AG10803 (cell line): ENCODE results near the gene MXI1.
"Not testable (repeated sequence)": the region's sequence is repeated elsewhere in the genome, so short reads cannot be mapped to it uniquely, and the experiment has no call there.

Experiments
- DNase-seq: peaks from one replicate; pipeline ENCODE4 v3.0.0; 2010; ENCODE audit warnings: low read depth
- H3K4me3 ChIP-seq: 2 replicates; pipeline ENCODE4 v1.5.1; 2011; ENCODE audit warnings: mild to moderate bottlenecking, low read length, control low read depth
- CTCF ChIP-seq: conservative IDR thresholded peaks from 2 replicates; pipeline ENCODE4 v1.5.1; 2011; ENCODE audit warnings: mild to moderate bottlenecking, low read length, control low read depth, inconsistent platforms

Gene MXI1

GRCh38 chr10:110181451-110181850 lies 26.0 kb upstream of the MXI1 start:
- no peak for DNase-seq
- no peak overlapping the region for H3K4me3 ChIP-seq
- TF ChIP-seq CTCF = no peak

- DNase-seq = no peak
- no peak for TF ChIP-seq CTCF
- no peak overlapping the region for H3K4me3 ChIP-seq
These were observed 25.5 kb upstream of the MXI1 start for GRCh38 chr10:110181911-110182310.

GRCh38 chr10:110184398-110184797 lies 23.0 kb upstream of the MXI1 start:
- H3K4me3 ChIP-seq = no peak overlapping the region
- no peak for DNase-seq
- TF ChIP-seq CTCF = no peak

- not testable (repeated sequence) for DNase-seq, H3K4me3 ChIP-seq
These were observed 21.7 kb upstream of the MXI1 start for GRCh38 chr10:110185646-110186182.

GRCh38 chr10:110190170-110190569 lies 17.2 kb upstream of the MXI1 start:
- no peak for DNase-seq
- H3K4me3 ChIP-seq = no peak overlapping the region
- no peak for TF ChIP-seq CTCF

- DNase-seq = no peak
- no peak overlapping the region for H3K4me3 ChIP-seq
- no peak for TF ChIP-seq CTCF
These were observed 14.9 kb upstream of the MXI1 start for GRCh38 chr10:110192552-110192951.

- no peak for TF ChIP-seq CTCF
- no peak for DNase-seq
- H3K4me3 ChIP-seq = no peak overlapping the region
These were observed 6.9 kb upstream of the MXI1 start for GRCh38 chr10:110200503-110200902.

GRCh38 chr10:110201046-110201445 lies 6.4 kb upstream of the MXI1 start:
- not testable (repeated sequence) for DNase-seq, H3K4me3 ChIP-seq
